Thyroid gland (tissue), 4 donors: ENCODE data around the gene FMO1. TPM values are rescaled to one million over a fixed set of nuclear protein-coding genes. Genes with fewer than 3 reads are reported as not detected.
A peak's percentile ranks its signal among the peaks of the same experiment; 100 is the strongest.

ENCODE experiments used
- DNase-seq, 2 donors: peaks; one replicate each; pipeline ENCODE4 v3.0.0-alpha.2; 2019
- H3K27ac ChIP-seq, 3 donors: fragments of 200-600 bp; sonication (generic); 1 replicate in 2 of 3; 2 replicates in 1 of 3; pipeline ENCODE4 v1.5.1; 2016 to 2019; ENCODE audit warnings: mild to moderate bottlenecking in 1 of 3, moderate library complexity in 1 of 3
- H3K27me3 ChIP-seq: fragments of 200-600 bp; sonication (generic); one replicate; pipeline ENCODE4 v1.5.1; 2019
- H3K36me3 ChIP-seq, 2 donors: fragments of 200-600 bp; sonication (generic); one replicate each; pipeline ENCODE4 v1.5.1; 2016 to 2019
- H3K4me1 ChIP-seq, 2 donors: fragments of 200-600 bp; sonication (generic); one replicate each; pipeline ENCODE4 v1.5.1; 2017 to 2019
- H3K4me3 ChIP-seq, 3 donors: fragments of 200-600 bp; sonication (generic); replicated peaks in 1 of 3; 1 replicate in 2 of 3; 2 replicates in 1 of 3; pipeline ENCODE4 v1.5.1; 2016; ENCODE audit warnings: mild to moderate bottlenecking in 1 of 3
- H3K9me3 ChIP-seq: fragments of 200-600 bp; sonication (generic); one replicate; pipeline ENCODE4 v1.5.1; 2017
- CTCF ChIP-seq, 6 experiments: fragments of 200-600 bp in 3 of 6; fragments of 450-650 bp in 3 of 6; sonication (generic) in 3 of 6; IDR thresholded peaks; one replicate each; pipeline ENCODE4 v1.5.1; 2016 to 2019; ENCODE audit warnings: antibody characterized with exemption in 6 of 6, mild to moderate bottlenecking in 2 of 6, inconsistent platforms in 1 of 6, moderate library complexity in 1 of 6
- POLR2A ChIP-seq, 2 donors: fragments of 450-650 bp; IDR thresholded peaks; one replicate each; pipeline ENCODE4 v1.6.1; 2017; ENCODE audit warnings: antibody characterized with exemption in 2 of 2, mild to moderate bottlenecking in 2 of 2, moderate library complexity in 1 of 2
- WGBS, 2 donors: methylation state at CpG; one replicate each; pipeline ENCODE4 v1.1.5; 2017; 5-methylcytosine and 5-hydroxymethylcytosine counted together
- intact Hi-C: fragments of 100-400 bp; cut with DNase I; formaldehyde crosslinking; loops from one replicate; pipeline ENCODE4 v1.15.1; 2023
- total RNA-seq, 4 donors: library from RNA; depleted of rRNA; stranded (reverse); fragments of >200 nt; gene quantifications; one replicate each; pipeline ENCODE4 v1.2.3, GENCODE V29; 2016

Gene FMO1
- total RNA-seq, 4 donors from 2014 or later, result 0.81 to 6.9 (median 2.9) TPM

GRCh38 chr1:171254859-171255258 is 6.6 kb downstream of the FMO1 start:
- Histone ChIP-seq H3K27me3 (no peaks in the 10 kb centered on the region), H3K27ac (no peak overlapping the region), H3K4me1 (no peaks in the 10 kb centered on the region), H3K4me3 (no peak overlapping the region), H3K36me3 (no peaks in the 10 kb centered on the region), H3K9me3 (no peaks in the 10 kb centered on the region)
- 84 to 87% methylated on average over 4 of the region's 4 CpGs for WGBS, 2 donors
- intact Hi-C loops, result no loop called here
- no peak for DNase-seq
- TF ChIP-seq CTCF (IDR thresholded peaks at IDR 0.05), result no peak
- TF ChIP-seq POLR2A (IDR thresholded peaks at IDR 0.05), result no peak

GRCh38 chr1:171256940-171257606 is 8.8 kb downstream of the FMO1 start:
- peak in 1 of 2 donors; percentile 4 for DNase-seq
- H3K27ac ChIP-seq, result no peak overlapping the region
- no peaks in the 10 kb centered on the region for H3K36me3 ChIP-seq
- H3K9me3 ChIP-seq, result no peaks in the 10 kb centered on the region
- TF ChIP-seq POLR2A (IDR thresholded peaks at IDR 0.05) (no peak), CTCF (IDR thresholded peaks at IDR 0.05) (no peak)
- WGBS, 2 donors, result 73% methylated on average over 8 of the region's 8 CpGs
- H3K4me1 ChIP-seq, result no peaks in the 10 kb centered on the region
- H3K27me3 ChIP-seq, result no peaks in the 10 kb centered on the region
- no peak overlapping the region for H3K4me3 ChIP-seq
- intact Hi-C loops, result no loop called here

- 64 to 68% methylated on average over 4 to 5 of the region's 5 CpGs for WGBS, 2 donors
- H3K4me3 ChIP-seq, result no peak overlapping the region
- no peaks in the 10 kb centered on the region for H3K9me3 ChIP-seq
- no peaks in the 10 kb centered on the region for H3K36me3 ChIP-seq
- H3K27ac ChIP-seq, result no peak overlapping the region
- H3K27me3 ChIP-seq, result no peaks in the 10 kb centered on the region
- no peak for TF ChIP-seq CTCF (IDR thresholded peaks at IDR 0.05)
- TF ChIP-seq POLR2A (IDR thresholded peaks at IDR 0.05), result no peak
- intact Hi-C loops, result no loop called here
- DNase-seq, result no peak
- no peaks in the 10 kb centered on the region for H3K4me1 ChIP-seq
These were observed 9.3 kb downstream of the FMO1 start for GRCh38 chr1:171257607-171258076.

- Histone ChIP-seq H3K27ac (no peak overlapping the region), H3K4me3 (no peak overlapping the region)
- intact Hi-C loops, result no loop called here
These were observed 10.1 kb downstream of the FMO1 start for GRCh38 chr1:171258429-171258828.

More at GRCh38 chr1:171258429-171258828, 10.1 kb downstream of the FMO1 start:
- TF ChIP-seq CTCF (IDR thresholded peaks at IDR 0.05), result no peak
- no peak for TF ChIP-seq POLR2A (IDR thresholded peaks at IDR 0.05)
- WGBS, 2 donors, result 76 to 83% methylated on average over 3 of the region's 3 CpGs
- Histone ChIP-seq H3K4me1 (no peaks in the 10 kb centered on the region), H3K27me3 (no peaks in the 10 kb centered on the region), H3K9me3 (no peaks in the 10 kb centered on the region), H3K36me3 (no peaks in the 10 kb centered on the region)
- DNase-seq, result no peak
